Gastrocnemius medialis (tissue), 4 donors: ENCODE measurements around the gene BORCS8. TPM values are rescaled to one million over a fixed set of nuclear protein-coding genes. Genes with fewer than 3 reads are reported as not detected.

Source experiments
- ATAC-seq, 2 donors: fragments of 150-250 bp; one replicate each; pipeline ENCODE4 v1.9.1; 2016
- DNase-seq, 2 donors: peaks; one replicate each; pipeline ENCODE4 v3.0.0-alpha.2; 2019
- H3K27ac ChIP-seq, 4 donors: fragments of 200-600 bp; sonication (generic); 1 replicate in 1 of 4; 2 replicates in 3 of 4; pipeline ENCODE4 v1.5.1; 2016 to 2018; ENCODE audit warnings: mild to moderate bottlenecking in 2 of 4, moderate library complexity in 1 of 4
- H3K27me3 ChIP-seq, 3 donors: fragments of 200-600 bp; sonication (generic) in 2 of 3; 1 replicate in 1 of 3; 2 replicates in 2 of 3; pipeline versions ENCODE4 v1.5.1 to v1.6.0; 2016 to 2019; ENCODE audit warnings: mild to moderate bottlenecking in 1 of 3, moderate library complexity in 1 of 3
- H3K36me3 ChIP-seq, 2 donors: fragments of 200-600 bp; sonication (generic) in 1 of 2; one replicate each; pipeline ENCODE4 v1.5.1; 2017 to 2018
- H3K4me1 ChIP-seq, 2 donors: fragments of 200-600 bp; sonication (generic) in 1 of 2; one replicate each; pipeline ENCODE4 v1.5.1; 2016 to 2017; ENCODE audit warnings: mild to moderate bottlenecking in 2 of 2
- H3K4me3 ChIP-seq, 4 donors: fragments of 200-600 bp; sonication (generic) in 3 of 4; 1 replicate in 1 of 4; 2 replicates in 3 of 4; pipeline ENCODE4 v1.5.1; 2016 to 2019; ENCODE audit warnings: mild to moderate bottlenecking in 2 of 4
- H3K9me3 ChIP-seq, 3 donors: fragments of 200-600 bp; sonication (generic) in 2 of 3; 1 replicate in 1 of 3; 2 replicates in 2 of 3; pipeline ENCODE4 v1.5.1; 2016 to 2019
- POLR2A ChIP-seq, 2 donors: fragments of 450-650 bp; IDR thresholded peaks; one replicate each; pipeline ENCODE4 v1.6.1; 2017; ENCODE audit warnings: antibody characterized with exemption in 2 of 2, mild to moderate bottlenecking in 2 of 2, moderate library complexity in 2 of 2
- in situ Hi-C, 4 donors: fragments of 200-750 bp; cut with MboI; loops; one replicate each; pipeline versions ENCODE4 v1.15.0 to v1.8.0; 2017; ENCODE audit warnings: low sequenced_read_pairs in 4 of 4
- intact Hi-C: fragments of 100-400 bp; cut with DNase I; formaldehyde crosslinking; loops from one replicate; pipeline ENCODE4 v1.15.1; 2023; ENCODE audit warnings: low total_unique reads
- total RNA-seq, 4 donors: library from RNA; depleted of rRNA; stranded (reverse); fragments of >200 nt; gene quantifications; one replicate each; pipeline versions ENCODE4 v1.1.0 to v1.2.3, GENCODE V29; 2016
- TF ChIP-seq, protein P1 (sequence below), 5 experiments: fragments of 450-650 bp in 3 of 5; fragments of 200-600 bp in 2 of 5; sonication (generic) in 2 of 5; IDR thresholded peaks in 4 of 5; conservative IDR thresholded peaks in 1 of 5; 1 replicate in 4 of 5; 2 replicates in 1 of 5; pipeline ENCODE4 v1.5.1; 2016 to 2019; ENCODE audit warnings: antibody characterized with exemption in 5 of 5, mild to moderate bottlenecking in 3 of 5, moderate library complexity in 3 of 5

Gene BORCS8
- total RNA-seq, 4 donors from 2014 or later, result 11.2 to 17.2 (median 13.3) TPM

DNA sequence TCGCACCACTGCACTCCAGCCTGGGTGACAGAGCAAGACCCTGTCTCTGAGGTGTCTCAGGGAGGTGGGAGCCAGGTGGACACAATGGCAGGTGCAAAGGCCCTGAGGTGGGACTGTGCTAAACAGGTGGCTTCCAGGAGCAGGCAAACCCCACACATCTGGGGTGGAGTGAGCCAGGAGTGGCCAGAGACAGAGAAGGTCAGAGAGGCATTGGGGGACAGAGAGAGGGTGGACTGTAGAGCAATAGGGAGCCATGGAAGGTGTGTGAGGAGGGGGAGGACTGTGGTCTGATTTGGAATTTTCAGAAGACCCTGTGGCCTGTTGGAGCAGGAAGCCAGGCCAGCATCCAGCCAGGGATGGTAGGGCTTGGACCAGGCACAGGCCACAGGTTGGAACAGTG is 26.6 kb downstream of the BORCS8 start:
- Histone ChIP-seq H3K27me3 (no peaks in the 10 kb centered on the region), H3K4me3 (no peak overlapping the region), H3K9me3 (no peaks in the 10 kb centered on the region), H3K27ac (no peak overlapping the region), H3K36me3 (no peaks in the 10 kb centered on the region), H3K4me1 (peaks cover under 1 to 10% of the 10 kb centered on the region in 2 donors)
- no peak for DNase-seq
- no peak for ATAC-seq
- no peak for TF ChIP-seq POLR2A (IDR thresholded peaks at IDR 0.05)
- TF ChIP-seq, protein P1, sequence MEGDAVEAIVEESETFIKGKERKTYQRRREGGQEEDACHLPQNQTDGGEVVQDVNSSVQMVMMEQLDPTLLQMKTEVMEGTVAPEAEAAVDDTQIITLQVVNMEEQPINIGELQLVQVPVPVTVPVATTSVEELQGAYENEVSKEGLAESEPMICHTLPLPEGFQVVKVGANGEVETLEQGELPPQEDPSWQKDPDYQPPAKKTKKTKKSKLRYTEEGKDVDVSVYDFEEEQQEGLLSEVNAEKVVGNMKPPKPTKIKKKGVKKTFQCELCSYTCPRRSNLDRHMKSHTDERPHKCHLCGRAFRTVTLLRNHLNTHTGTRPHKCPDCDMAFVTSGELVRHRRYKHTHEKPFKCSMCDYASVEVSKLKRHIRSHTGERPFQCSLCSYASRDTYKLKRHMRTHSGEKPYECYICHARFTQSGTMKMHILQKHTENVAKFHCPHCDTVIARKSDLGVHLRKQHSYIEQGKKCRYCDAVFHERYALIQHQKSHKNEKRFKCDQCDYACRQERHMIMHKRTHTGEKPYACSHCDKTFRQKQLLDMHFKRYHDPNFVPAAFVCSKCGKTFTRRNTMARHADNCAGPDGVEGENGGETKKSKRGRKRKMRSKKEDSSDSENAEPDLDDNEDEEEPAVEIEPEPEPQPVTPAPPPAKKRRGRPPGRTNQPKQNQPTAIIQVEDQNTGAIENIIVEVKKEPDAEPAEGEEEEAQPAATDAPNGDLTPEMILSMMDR (IDR thresholded peaks at IDR 0.05 in 4 of 5, conservative IDR thresholded peaks at IDR 0.05 in 1 of 5), result no peak
- in situ Hi-C loops, result no loop called here
- intact Hi-C loops, result no loop called here

DNA sequence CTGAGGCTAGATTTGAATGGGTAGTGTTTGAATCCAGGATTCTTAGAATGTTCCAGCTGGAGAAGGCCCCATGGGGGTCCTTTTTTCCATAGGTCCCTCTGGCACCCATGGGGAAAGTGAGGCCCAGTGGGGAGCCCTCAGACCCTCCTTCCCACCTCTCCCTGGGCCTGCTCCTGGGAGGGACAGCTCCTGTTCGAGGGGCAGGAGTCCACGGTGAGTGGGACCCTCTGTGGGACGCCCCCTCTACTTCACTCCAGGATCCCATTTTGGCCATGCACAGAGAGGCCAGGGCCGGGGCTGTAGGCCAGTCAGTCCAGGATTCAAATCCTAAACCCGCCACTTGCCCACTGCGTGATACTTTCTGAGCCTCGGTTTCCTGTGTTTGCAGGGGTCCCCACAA is 29.5 kb downstream of the BORCS8 start:
- H3K9me3 ChIP-seq, result no peaks in the 10 kb centered on the region
- no peak for ATAC-seq
- TF ChIP-seq, protein P1 (IDR thresholded peaks at IDR 0.05 in 4 of 5, conservative IDR thresholded peaks at IDR 0.05 in 1 of 5), result no peak
- TF ChIP-seq POLR2A (IDR thresholded peaks at IDR 0.05), result no peak
- DNase-seq, result no peak
- no peaks in the 10 kb centered on the region for H3K4me1 ChIP-seq
- no peak overlapping the region for H3K4me3 ChIP-seq
- H3K27me3 ChIP-seq, result no peaks in the 10 kb centered on the region
- intact Hi-C loops (no loop called here), in situ Hi-C loops (no loop called here)
- H3K36me3 ChIP-seq, result no peaks in the 10 kb centered on the region
- H3K27ac ChIP-seq, result no peak overlapping the region

DNA sequence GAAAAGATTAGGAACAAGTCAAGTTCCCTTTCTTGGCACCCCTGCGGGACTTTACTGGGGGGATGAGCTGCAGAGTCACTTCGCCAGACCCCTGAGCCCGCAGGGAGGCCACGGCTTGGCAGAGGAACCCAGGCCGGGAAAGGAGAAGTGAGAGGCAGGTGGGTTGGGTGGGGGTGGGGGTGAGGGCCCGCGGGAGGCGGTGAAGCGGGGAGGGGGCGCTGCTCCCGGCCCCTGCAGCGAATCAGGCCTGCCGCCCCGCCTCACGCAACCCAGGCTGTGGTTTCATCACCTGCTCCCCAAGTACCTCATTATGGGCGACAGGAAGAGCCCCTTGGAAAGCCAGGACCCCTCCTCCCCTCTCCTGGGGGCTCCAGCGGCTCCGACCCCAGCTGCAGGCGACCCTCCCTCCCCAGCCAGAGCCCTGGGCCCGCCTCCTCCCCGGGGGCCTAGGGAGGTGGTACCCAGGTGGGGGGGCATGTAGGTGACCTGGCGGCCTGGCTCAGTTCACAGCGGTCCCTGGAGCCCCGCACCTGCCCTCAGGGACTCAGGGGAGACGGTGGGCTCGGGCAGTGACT is 31.4 kb downstream of the BORCS8 start:
- Histone ChIP-seq H3K9me3 (no peaks in the 10 kb centered on the region), H3K27ac (no peak overlapping the region), H3K27me3 (no peaks in the 10 kb centered on the region), H3K4me1 (no peaks in the 10 kb centered on the region), H3K36me3 (peaks cover 0 to 3% of the 10 kb centered on the region in 2 donors), H3K4me3 (no peak overlapping the region)
- intact Hi-C loops (no loop called here), in situ Hi-C loops (no loop called here)
- DNase-seq (no peak), ATAC-seq (no peak)
- TF ChIP-seq POLR2A (IDR thresholded peaks at IDR 0.05), result no peak
- TF ChIP-seq, protein P1 (IDR thresholded peaks at IDR 0.05 in 4 of 5, conservative IDR thresholded peaks at IDR 0.05 in 1 of 5), result no peak

DNA sequence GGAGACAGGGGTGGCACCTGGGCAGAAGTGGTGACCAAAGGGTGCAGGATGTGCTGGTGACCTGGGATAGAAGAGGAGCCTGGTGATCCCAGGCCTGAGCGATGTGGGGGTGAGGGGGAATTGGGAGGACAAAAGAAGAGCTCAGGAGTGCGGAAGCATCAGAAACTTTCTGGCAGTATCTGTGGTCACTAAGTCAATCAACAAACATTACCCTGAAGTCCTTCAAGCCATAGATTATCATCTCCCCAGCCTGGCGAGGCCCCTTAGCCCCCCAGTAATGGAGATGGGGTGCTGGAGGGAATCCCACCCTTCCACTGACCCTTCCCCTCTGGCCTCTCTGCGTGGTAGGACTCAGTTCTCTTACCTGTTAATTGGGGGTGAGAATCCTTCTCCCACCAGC is 32.4 kb downstream of the BORCS8 start:
- TF ChIP-seq POLR2A (IDR thresholded peaks at IDR 0.05), result no peak
- TF ChIP-seq, protein P1 (IDR thresholded peaks at IDR 0.05 in 4 of 5, conservative IDR thresholded peaks at IDR 0.05 in 1 of 5), result no peak
- Histone ChIP-seq H3K27ac (no peak overlapping the region), H3K9me3 (no peaks in the 10 kb centered on the region), H3K4me1 (no peaks in the 10 kb centered on the region), H3K27me3 (no peaks in the 10 kb centered on the region), H3K36me3 (peaks cover 0 to 3% of the 10 kb centered on the region in 2 donors), H3K4me3 (no peak overlapping the region)
- DNase-seq (no peak), ATAC-seq (no peak)
- intact Hi-C loops, result no loop called here
- in situ Hi-C loops, result no loop called here

DNA sequence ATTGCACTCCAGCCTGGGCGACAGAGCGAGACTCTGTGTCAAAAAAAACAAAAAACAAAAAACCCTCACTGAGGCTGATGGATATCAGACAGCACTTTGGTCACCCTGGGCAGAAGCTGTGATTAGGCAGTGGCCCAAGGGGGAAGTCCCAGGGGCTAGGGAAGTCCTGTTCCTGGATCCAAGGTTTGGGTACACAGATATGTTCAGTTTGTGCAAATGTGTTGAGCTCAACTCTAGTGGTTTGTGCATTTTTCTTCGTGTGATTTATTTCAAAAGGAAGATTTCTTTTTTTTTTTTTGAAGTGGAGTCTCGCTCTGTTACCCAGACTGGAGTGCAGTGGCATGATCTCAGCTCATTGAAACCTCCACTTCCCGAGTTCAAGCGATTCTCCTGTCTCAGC is 34.1 kb downstream of the BORCS8 start:
- TF ChIP-seq POLR2A (IDR thresholded peaks at IDR 0.05), result no peak
- TF ChIP-seq, protein P1 (IDR thresholded peaks at IDR 0.05 in 4 of 5, conservative IDR thresholded peaks at IDR 0.05 in 1 of 5), result no peak
- DNase-seq (no peak), ATAC-seq (no peak)
- intact Hi-C loops (no loop called here), in situ Hi-C loops (no loop called here)
- no peak overlapping the region for H3K4me3 ChIP-seq
- no peak overlapping the region for H3K27ac ChIP-seq
- H3K27me3 ChIP-seq, result no peaks in the 10 kb centered on the region
- no peaks in the 10 kb centered on the region for H3K4me1 ChIP-seq
- no peaks in the 10 kb centered on the region for H3K9me3 ChIP-seq
- peaks cover 0 to 3% of the 10 kb centered on the region in 2 donors for H3K36me3 ChIP-seq
